DMS53 treated with DMSO at 0.1 percent for 48 hours (cell line): Measurements from ENCODE around the gene ABCA12.
A peak's percentile ranks its signal among the peaks of the same experiment; 100 is the strongest.
"Not testable (repeated sequence)": the region's sequence is repeated elsewhere in the genome, so short reads cannot be mapped to it uniquely, and the experiment has no call there.

Source experiments
- DNase-seq: peaks from one replicate; lab custom pipeline; 2025; ENCODE audit not compliant: unreplicated experiment; lab: John Stamatoyannopoulos, UW

The ABCA12 gene, protein sequence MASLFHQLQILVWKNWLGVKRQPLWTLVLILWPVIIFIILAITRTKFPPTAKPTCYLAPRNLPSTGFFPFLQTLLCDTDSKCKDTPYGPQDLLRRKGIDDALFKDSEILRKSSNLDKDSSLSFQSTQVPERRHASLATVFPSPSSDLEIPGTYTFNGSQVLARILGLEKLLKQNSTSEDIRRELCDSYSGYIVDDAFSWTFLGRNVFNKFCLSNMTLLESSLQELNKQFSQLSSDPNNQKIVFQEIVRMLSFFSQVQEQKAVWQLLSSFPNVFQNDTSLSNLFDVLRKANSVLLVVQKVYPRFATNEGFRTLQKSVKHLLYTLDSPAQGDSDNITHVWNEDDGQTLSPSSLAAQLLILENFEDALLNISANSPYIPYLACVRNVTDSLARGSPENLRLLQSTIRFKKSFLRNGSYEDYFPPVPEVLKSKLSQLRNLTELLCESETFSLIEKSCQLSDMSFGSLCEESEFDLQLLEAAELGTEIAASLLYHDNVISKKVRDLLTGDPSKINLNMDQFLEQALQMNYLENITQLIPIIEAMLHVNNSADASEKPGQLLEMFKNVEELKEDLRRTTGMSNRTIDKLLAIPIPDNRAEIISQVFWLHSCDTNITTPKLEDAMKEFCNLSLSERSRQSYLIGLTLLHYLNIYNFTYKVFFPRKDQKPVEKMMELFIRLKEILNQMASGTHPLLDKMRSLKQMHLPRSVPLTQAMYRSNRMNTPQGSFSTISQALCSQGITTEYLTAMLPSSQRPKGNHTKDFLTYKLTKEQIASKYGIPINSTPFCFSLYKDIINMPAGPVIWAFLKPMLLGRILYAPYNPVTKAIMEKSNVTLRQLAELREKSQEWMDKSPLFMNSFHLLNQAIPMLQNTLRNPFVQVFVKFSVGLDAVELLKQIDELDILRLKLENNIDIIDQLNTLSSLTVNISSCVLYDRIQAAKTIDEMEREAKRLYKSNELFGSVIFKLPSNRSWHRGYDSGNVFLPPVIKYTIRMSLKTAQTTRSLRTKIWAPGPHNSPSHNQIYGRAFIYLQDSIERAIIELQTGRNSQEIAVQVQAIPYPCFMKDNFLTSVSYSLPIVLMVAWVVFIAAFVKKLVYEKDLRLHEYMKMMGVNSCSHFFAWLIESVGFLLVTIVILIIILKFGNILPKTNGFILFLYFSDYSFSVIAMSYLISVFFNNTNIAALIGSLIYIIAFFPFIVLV (N-terminal part only)

DNA sequence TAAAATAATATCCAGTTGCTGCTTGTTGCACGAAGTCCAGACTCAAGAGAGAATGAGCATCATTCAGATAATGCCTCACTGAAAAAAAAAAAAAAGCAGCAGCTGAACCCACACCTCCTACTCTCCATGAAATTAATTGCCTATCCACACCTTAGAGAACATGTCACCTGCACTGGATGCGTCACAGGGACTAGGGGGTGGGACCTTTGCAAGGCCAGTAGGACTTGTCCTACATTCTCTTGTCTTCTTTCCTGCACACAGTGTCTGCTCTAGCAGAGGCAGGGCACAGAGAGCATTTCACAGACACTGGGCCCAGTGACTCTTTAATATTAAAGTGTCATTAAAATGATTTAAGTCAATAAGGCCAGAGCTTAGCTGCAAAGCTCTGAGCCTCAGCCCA is at the start of gene ABCA12:
Gene ABCA12 (minus strand): TSS at position 148 of the 400 bp plus-strand sequence. CDS start 418 bp downstream, outside the sequence.
- peak; percentile 17 for DNase-seq

DNA sequence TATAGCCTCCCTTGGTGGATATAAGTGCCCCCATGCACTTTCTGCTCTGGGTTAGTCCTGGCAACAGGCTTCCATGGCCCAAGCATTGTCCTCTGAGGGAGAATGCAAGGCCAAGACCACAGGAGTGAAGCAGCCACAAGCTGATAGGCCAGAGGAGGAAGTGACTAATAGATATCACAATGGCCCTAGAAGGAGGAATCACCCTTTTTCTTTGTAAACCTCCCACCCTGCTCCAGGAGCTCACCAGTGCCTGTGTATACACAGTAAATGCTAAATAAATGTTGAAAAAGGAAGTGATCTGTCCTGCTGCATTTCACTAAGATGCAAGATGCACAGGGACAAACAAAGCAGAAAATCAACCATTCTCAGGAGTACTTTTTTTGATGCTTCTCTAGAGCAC is 49.7 kb upstream of the ABCA12 start:
- DNase-seq, result no peak

DNA sequence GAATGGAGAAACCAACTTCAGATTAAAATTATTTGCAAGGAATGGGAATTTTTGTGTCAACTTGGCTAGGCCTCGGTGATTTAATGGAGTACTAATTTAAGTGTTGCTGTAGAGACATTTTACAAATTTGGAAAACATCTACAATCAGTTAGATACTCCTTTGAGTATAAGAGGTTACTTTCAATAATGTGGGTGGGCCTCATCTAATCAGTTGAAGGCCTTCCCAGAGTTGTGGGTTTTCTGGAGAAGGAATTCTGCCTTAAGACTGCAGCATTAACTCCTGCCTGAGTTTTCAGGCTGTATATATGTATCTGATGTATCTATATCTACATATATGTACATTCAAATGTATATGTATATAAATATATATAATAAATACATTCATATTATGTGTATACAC is 47.6 kb upstream of the ABCA12 start:
- no peak for DNase-seq

DNA sequence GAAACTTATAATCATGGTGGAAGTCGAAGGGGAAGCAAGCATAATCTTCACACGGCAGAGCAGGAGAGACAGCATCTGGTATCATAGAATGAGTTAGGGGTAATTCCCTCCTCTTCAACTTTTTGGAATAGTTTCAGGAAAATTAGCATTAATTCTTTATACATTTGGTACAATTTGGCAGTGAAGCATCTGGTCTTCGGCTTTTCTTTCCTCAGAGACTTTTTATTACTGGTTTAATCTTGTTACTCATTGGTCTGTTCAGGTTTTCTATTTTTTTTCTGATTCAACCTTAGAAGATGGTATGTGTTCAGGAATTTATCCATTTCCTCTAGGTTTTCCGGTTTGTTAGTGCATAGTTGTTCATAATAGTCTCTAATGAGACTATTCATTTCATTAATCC is 39.7 kb upstream of the ABCA12 start:
- DNase-seq, result no peak

DNA sequence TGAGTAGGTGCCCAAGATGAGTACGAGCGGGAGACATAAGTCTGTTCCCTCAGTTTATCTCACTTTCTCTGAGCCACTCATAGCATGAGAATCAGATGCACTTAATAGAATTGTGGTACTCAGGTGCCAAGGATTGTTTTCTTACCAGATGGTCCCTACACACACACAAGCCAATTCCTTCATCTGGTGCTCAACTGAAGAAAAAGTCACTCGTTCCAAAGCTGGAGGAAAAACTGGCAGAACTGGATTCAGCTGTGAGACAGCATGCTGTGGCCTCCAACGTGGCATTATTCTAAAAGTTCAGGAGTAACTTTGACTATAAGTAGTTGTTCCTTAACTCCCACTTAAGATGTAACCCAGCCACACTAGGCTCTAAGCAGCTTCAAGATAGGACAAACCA is 33.4 kb upstream of the ABCA12 start:
- DNase-seq, result no peak

DNA sequence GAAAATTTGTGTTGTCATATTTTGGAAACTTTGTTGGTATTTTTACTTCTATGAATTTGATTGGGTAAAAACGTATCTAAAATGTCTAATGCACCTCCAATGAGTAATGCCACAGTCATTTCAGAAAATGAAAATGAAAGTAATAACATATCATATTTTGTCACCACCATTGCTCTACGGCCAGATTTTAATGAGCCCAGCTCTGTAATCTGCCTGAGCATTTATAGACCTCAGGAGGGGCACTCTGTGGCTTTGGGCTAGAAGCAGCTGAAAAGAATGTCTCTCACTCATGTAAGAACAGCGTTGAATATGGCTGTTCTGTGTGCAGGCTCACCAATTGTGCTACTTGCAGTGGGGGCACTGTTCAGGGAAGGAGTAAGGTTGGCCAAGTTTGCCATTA is 32.7 kb upstream of the ABCA12 start:
- no peak for DNase-seq

DNA sequence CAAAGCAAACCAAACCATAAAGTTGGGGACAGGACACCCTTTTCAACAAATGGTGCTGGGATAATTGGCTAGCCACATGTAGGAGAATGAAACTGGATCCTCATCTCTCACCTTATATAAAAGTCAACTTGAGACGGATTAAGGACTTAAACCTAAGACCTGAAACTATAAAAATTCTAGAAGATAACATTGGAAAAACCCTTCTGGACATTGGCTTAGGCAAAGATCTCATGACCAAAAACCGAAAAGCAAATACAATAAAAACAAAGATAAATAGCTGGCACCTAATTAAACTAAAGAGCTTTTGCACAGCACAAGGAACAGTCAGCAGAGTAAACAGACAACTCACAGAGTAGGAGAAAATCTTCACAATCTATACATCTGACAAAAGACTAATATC is 28.1 kb upstream of the ABCA12 start:
- not testable (repeated sequence) for DNase-seq

DNA sequence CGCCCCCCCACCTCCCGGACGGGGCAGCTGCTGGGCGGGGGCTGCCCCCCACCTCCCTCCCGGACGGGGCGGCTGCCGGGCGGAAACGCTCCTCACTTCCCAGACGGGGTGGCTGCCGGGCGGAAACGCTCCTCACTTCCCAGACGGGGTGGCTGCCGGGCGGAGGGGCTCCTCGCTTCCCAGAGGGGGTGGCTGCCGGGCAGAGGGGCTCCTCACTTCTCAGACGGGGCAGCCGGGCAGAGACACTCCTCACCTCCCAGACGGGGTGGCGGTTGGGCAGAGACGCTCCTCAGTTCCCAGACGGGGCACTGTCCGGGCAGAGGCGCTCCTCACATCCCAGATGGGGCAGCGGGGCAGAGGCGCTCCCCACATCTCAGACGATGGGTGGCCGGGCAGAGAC is 24.9 kb upstream of the ABCA12 start:
- not testable (repeated sequence) for DNase-seq

DNA sequence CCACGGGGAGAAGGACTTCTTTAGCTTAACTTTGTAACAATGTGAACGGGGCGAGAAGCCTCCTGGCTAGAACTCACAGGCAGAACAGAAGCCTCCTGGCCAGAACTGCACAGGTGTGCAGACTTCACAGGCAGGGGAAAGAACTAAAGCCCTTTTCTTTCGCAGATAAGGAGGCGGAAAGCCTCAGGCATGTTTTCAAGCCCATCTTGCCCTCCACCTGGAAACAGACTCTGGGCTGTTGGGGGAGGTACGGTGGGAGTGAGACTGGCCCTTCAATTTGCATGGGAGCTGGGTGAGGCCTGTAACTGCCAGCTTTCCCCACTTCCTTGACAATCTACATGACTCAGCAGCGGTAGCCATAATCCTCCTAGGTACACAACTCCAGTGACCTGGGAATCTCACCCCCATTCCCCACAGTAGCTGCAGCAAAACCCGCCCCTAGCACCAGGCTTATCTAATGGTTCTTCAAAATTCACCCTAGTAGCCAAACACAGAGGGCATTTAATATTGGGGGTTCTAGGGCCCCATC is 22.9 kb upstream of the ABCA12 start:
- DNase-seq, result no peak

DNA sequence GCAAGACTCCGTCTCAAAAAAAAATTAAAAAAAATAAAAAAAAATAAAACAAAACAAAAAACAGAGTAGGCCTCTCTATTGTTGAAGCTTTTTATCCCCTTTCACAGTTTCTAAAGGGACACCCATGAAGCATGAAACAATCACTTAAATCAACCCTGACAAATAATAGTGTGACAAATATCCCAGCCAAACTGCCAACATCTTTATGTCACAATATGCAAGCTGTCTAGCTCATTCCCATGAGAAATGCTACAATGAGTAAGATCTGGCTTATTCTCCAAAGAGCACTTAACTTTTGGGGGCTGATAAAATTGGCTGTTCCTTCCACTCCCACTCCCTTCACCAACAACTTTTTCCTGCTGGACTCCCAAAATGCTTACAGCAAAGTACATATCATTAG is 21.7 kb upstream of the ABCA12 start:
- no peak for DNase-seq

DNA sequence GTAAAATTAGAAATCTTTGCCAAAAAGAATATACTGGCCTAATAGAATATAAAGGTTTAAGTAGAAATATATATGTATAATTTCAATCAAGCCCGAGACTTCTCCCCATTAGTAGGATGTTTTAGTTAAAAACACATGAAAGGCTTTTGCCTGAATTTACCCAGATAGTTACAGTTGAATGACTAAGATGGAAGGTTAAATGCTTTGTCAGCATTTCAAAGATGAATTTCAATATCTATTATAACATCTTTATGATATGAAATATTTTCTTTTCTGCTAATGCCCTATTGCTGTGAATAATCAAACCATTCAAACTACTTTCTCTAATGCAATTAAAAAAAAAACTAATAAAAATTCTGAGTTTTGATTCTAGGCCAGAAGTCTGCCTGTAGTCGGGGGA is 18.0 kb upstream of the ABCA12 start:
- no peak for DNase-seq

DNA sequence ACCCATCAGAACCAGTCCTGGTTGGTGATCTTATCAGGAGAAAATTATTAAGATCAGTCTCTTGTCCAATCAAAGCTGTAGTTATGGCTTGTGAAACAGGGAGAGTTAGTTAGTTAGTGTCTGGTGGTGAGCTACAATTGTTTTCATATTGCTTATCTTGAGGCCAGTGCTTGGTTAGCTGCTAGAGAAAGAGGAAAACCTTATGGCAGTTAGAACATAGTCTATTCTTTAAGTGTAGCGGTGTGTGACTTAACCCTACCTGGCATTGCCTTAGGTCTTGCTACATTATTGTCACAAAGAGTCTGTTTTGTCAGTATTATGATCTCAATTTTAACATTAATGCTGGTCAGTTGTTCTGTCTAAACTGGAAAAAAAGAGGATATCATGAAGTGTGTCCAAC is 11.5 kb upstream of the ABCA12 start:
- DNase-seq, result no peak

DNA sequence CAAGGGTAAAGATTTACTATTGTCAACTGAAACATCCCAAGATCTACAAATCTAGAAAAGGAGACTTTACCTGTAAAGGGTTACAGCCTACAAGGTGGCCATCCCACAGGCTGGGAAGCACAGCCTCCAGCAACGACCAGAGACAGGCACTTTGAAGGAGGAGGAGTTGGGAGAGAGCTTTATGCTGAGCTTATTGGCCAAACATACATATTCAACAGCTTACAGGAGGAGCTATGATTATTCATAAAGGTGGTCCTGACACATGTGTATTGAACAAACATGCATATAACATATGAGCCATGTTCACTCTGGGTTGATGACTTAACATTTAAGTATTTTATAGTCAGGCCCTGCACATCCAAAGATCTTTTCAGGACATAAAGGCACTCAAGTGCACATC is 11.1 kb upstream of the ABCA12 start:
- no peak for DNase-seq

DNA sequence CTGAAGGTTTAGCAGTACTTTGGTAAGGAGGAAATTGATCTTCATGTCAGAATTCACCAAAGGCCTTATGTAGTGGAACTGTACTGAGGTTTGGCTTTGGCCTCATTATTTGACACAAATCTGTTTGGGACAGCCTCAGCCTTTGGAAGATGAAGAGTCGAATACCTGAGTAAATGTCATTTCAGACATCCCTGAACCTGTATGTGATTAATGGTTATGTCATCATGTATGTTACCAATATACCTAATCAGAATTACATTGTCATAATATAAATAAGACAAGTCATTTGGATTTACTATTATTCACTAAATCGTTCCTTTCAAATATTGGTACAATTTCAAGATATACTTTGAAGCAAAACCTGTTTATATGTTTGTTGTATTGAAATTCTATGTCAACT is 10.6 kb upstream of the ABCA12 start:
- DNase-seq, result no peak

DNA sequence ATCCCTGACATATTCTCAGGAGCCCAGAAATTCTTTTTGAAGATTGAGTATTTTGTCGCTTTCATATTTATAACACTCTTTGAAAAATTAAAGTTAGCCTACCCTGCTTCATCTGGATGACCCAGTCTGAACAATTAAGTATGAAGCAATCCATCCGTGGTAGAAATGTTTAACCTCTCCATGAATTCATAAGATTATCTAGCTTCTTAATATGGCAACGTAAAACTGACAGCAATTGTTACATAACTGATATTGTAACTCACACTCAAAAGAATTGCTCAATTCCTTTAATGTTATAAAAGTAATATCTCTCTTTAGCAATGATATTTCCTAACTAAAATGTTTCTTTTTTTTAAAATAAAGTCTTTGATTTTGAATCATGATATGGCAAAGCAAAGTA is 7.2 kb upstream of the ABCA12 start:
- DNase-seq, result no peak

DNA sequence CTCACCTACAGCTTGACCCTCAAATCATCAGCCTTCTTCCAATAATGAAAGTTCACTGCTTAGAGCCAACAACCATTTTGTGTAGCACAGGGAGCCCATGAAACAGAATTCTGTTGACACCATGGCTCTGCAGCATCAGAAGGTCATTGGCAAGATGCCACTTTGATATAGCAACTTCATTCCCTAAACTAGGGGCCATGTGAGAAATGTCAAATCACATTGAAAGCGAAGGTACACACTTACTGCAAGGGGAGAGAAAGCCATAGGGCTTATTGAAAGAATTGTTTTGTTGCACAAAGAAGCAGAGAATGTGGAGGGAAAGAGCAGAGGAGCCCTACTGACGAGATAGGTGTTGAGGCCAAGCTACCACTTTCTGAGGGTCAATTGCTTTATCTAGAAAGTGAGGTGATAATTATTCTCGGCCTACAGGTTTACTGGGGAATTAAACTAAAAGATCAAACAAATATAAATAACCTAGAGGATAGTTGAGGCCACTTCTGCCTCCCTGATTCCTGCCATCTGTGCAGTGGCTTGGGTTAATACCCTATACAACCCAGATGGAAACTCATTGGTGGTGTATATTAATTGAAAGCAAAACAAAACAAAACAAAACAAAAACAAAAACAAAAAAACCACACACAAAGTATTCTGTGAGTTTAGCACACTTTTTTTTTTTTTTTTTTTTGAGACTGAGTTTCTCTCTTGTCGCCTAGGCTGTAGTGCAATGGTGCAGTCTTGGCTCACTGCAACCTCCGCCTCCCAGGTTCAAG is 5.9 kb upstream of the ABCA12 start:
- no peak for DNase-seq

DNA sequence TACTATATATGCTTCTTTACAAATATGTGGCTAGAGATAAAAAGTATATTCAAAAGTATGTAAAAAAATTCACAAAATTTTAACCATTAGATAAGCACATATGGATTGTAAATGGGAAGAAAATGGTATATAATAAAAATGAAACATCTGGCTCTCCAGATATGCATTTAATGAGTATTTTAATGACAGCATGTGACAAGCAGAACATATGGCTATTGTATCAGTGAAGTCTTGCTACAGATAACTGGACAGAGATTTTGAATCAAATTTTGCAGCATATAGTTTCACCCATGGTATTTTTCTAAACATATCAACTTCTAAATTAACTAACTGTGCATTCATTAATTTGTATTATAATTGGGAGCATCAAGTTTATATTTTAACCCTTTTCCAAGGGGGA is 5.0 kb upstream of the ABCA12 start:
- no peak for DNase-seq

DNA sequence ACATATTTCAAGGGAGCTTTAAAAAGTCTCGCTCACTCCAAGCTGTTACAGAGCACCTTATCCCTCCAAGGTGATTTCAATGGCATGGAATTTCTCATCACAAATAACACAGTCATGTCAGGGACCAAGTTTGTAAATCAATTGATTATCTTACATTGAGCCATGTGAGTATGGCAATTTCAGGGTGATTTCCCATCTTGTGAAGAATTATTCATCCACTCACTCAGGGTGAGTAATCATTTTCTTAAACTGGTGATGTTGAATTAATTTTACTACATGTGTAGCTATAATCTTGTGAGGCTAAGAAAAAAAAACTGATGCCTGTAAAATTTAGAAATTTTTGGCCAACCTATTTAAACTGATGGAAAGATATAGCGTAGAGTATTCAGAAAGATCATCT is 3.3 kb upstream of the ABCA12 start:
- no peak for DNase-seq

DNA sequence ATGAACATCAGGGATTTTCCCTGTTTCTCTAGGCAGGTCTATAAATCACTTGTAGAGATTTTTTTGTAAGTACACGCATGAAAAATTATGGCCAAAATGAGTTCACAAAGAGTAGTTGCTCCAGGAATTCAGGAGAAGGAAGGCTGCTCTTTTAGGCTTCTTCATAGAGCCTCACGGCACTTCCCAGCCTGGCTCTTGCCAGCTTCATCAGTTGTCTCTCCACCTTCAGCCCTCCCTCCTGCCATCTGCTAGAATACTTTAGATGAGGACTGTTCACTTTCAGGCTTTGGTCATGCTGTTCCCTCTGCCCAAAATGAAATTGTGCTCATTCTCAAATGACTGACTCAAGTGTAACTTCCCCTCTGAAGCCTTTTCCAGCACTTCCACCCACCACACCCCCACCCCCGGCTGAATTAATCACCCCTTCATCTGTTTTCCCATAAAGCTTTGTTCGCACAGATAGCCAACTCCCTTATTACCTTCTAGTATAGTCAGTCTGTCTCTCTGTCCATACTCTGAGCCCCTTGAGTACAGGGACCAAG is 1.8 kb upstream of the ABCA12 start:
- no peak for DNase-seq

DNA sequence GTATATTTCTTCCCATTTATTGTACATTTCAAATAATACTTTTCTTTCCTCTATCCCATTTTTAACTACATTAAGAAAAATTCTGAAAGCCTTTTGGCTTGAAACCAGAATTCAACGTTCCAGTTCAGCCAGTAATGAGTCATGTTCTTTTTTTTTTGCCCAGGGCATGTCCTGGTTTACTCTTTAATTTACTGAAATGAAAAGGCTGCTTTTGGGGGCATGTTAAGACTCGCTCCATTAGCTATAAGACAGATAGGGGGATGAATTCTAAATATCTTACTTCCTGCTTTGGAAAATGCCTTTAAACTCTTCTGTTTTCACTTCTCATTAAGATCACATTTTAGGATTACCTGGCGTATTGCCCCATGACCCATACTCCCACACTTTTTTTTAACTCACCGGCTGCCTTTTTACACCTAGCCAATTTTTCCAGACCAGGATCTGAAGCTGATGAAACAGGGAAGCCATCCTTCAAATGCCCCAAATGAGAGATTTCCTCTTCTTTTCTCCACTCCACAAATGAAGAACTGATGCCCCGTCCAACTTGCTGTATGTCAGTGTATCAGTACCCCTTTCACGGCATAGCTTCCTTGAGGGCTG is 585 bp downstream of the ABCA12 start:
- no peak for DNase-seq
